ENCODE data around the gene ATF4. TPM values are rescaled to one million over a fixed set of nuclear protein-coding genes. Genes with fewer than 3 reads are reported as not detected.

ATF4 gene
- total and polyA plus RNA-seq, 2 of the 8 experiments (the other 6 are each of a cell fraction or from before 2014, with no cell fraction given): 553 to 704 TPM

GRCh38 chr22:39479254-39479653 lies 41.1 kb upstream of the ATF4 start (continued):
- TF ChIP-seq, protein P1, sequence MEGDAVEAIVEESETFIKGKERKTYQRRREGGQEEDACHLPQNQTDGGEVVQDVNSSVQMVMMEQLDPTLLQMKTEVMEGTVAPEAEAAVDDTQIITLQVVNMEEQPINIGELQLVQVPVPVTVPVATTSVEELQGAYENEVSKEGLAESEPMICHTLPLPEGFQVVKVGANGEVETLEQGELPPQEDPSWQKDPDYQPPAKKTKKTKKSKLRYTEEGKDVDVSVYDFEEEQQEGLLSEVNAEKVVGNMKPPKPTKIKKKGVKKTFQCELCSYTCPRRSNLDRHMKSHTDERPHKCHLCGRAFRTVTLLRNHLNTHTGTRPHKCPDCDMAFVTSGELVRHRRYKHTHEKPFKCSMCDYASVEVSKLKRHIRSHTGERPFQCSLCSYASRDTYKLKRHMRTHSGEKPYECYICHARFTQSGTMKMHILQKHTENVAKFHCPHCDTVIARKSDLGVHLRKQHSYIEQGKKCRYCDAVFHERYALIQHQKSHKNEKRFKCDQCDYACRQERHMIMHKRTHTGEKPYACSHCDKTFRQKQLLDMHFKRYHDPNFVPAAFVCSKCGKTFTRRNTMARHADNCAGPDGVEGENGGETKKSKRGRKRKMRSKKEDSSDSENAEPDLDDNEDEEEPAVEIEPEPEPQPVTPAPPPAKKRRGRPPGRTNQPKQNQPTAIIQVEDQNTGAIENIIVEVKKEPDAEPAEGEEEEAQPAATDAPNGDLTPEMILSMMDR (IDR thresholded peaks at IDR 0.05; ENCODE audit: control extremely low read depth in 1 of 3, insufficient read depth in 1 of 3, low read depth in 1 of 3, low read length in 3 of 3): no peak

Data from H1 (cell line).